Vagina (tissue), 2 donors: ENCODE data around the gene LHFPL3.

Source experiments
- CTCF ChIP-seq, 3 experiments: fragments of 450-650 bp in 2 of 3; fragments of 200-600 bp in 1 of 3; sonication (generic) in 1 of 3; IDR thresholded peaks; one replicate each; pipeline ENCODE4 v1.5.1; 2017 to 2019; ENCODE audit warnings: antibody characterized with exemption in 3 of 3, mild to moderate bottlenecking in 2 of 3, moderate library complexity in 2 of 3
- POLR2A ChIP-seq, 2 donors: fragments of 450-650 bp; IDR thresholded peaks; one replicate each; pipeline ENCODE4 v1.6.1; 2017; ENCODE audit warnings: antibody characterized with exemption in 2 of 2, mild to moderate bottlenecking in 2 of 2, moderate library complexity in 2 of 2
- POLR2AphosphoS5 ChIP-seq, 2 donors: sonication (generic); formaldehyde crosslinking; IDR thresholded peaks; one replicate each; pipeline ENCODE4 v1.9.0; 2017; ENCODE audit warnings: antibody characterized with exemption in 2 of 2, mild to moderate bottlenecking in 2 of 2, low read depth in 1 of 2; ENCODE audit not compliant: insufficient read depth in 1 of 2

DNA sequence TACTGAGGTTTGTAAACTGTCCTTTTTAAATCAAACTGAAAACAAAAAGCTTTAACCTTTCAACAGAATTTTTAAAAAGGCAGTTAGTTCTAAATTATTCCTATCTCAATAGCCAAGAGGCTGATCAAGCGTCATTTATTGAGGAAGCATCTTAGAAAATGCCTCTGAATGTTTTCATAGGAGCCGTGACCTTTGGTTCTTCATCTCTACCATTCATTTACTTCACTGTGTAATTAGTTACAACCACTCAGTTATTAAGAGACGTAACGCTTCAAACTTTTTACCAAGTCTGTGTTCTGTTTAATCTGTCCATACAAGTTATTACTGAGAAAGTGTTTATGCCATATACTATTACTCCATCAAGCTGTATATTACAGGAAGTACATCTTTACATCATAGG, 578.2 kb downstream of the LHFPL3 start:
- TF ChIP-seq POLR2A (IDR thresholded peaks at IDR 0.05) (no peak), CTCF (IDR thresholded peaks at IDR 0.05) (no peak), POLR2AphosphoS5 (IDR thresholded peaks at IDR 0.05; ENCODE audit: insufficient read depth in 1 of 2, low read depth in 1 of 2) (no peak)
